GM10266 (cell line): ENCODE measurements around the gene RASAL2.

Source experiments
- DNase-seq: peaks from one replicate; pipeline ENCODE4 v3.0.0; 2012; ENCODE audit errors: extremely low spot score
- CTCF ChIP-seq: IDR thresholded peaks from 2 replicates; pipeline ENCODE4 v1.5.1; 2012; ENCODE audit warnings: mild to moderate bottlenecking, low read depth; ENCODE audit not compliant: control insufficient read depth, insufficient read depth; ENCODE audit errors: missing control alignments

The RASAL2 gene

GRCh38 chr1:178461701-178462100, 367.8 kb downstream of the RASAL2 start:
- no peak for TF ChIP-seq CTCF

GRCh38 chr1:178464141-178464540, 370.2 kb downstream of the RASAL2 start:
- DNase-seq, result no peak
- TF ChIP-seq CTCF, result no peak

More at GRCh38 chr1:178461701-178462100, 367.8 kb downstream of the RASAL2 start:
- no peak for DNase-seq

GRCh38 chr1:178464566-178464965, 370.7 kb downstream of the RASAL2 start:
- no peak for TF ChIP-seq CTCF
- no peak for DNase-seq

- DNase-seq, result no peak
- TF ChIP-seq CTCF, result no peak
These were observed 371.1 kb downstream of the RASAL2 start for GRCh38 chr1:178465011-178465410.

- no peak for DNase-seq
- no peak for TF ChIP-seq CTCF
These were observed 373.9 kb downstream of the RASAL2 start for GRCh38 chr1:178467837-178468236.

- TF ChIP-seq CTCF, result no peak
- no peak for DNase-seq
These were observed 376.6 kb downstream of the RASAL2 start for GRCh38 chr1:178470411-178470960.

GRCh38 chr1:178472531-178472930, 378.6 kb downstream of the RASAL2 start:
- TF ChIP-seq CTCF, result no peak
- DNase-seq, result no peak
